ENCODE measurements around the gene CCDC188. TPM values are rescaled to one million over a fixed set of nuclear protein-coding genes. Genes with fewer than 3 reads are reported as not detected.

Gene CCDC188
- total and polyA plus RNA-seq, 4 donors: not detected

- H3K9ac ChIP-seq (ENCODE audit: low read depth in 1 of 2, low read length in 2 of 2): no peak overlapping the region
- H3K27me3 ChIP-seq (ENCODE audit: control insufficient read depth in 4 of 4, insufficient read depth in 4 of 4, low read length in 3 of 4): no peaks in the 10 kb centered on the region
- H3K36me3 ChIP-seq (ENCODE audit: control insufficient read depth in 4 of 4, insufficient read depth in 3 of 4, low read depth in 1 of 4, low read length in 3 of 4): no peaks in the 10 kb centered on the region
- no peak overlapping the region for H3K4me3 ChIP-seq (ENCODE audit: low read depth in 1 of 3, low read length in 3 of 3)
- TF ChIP-seq FOXA1 (IDR thresholded peaks at IDR 0.05) (no peak), CTCF (IDR thresholded peaks at IDR 0.05; ENCODE audit: low read depth, low read length, missing input control) (no peak), EGR1 (IDR thresholded peaks at IDR 0.05; ENCODE audit: low read depth in 2 of 2) (no peak), HNF4A (conservative IDR thresholded peaks at IDR 0.05) (no peak), ZBTB33 (IDR thresholded peaks at IDR 0.05) (no peak), GABPA (IDR thresholded peaks at IDR 0.05 in 1 of 2, conservative IDR thresholded peaks at IDR 0.05 in 1 of 2) (no peak), RAD21 (IDR thresholded peaks at IDR 0.05) (no peak), SP1 (IDR thresholded peaks at IDR 0.05) (no peak), ATF3 (IDR thresholded peaks at IDR 0.05) (no peak), REST (IDR thresholded peaks at IDR 0.05) (no peak), FOXA2 (IDR thresholded peaks at IDR 0.05) (no peak), RXRA (IDR thresholded peaks at IDR 0.05) (no peak)
- no peak for DNase-seq (ENCODE audit: low spot score)
- H3K27ac ChIP-seq (ENCODE audit: low read depth in 1 of 2, low read length in 2 of 2): no peak overlapping the region
- H3K4me1 ChIP-seq (ENCODE audit: control insufficient read depth in 4 of 4, insufficient read depth in 4 of 4, low read length in 3 of 4): peaks cover 2 to 25% (median 17%) of the 10 kb centered on the region in 4 donors
- 79% methylated on average over 10 of the region's 10 CpGs for WGBS
- H3K9me3 ChIP-seq (ENCODE audit: control insufficient read depth in 4 of 4, low read length in 3 of 4): no peaks in the 10 kb centered on the region
These were observed 35.5 kb upstream of the CCDC188 start for GRCh38 chr22:20186183-20186870.

GRCh38 chr22:20185750-20186149, 34.9 kb upstream of the CCDC188 start:
- Histone ChIP-seq H3K27me3 (ENCODE audit: control insufficient read depth in 4 of 4, insufficient read depth in 4 of 4, low read length in 3 of 4) (no peaks in the 10 kb centered on the region), H3K36me3 (ENCODE audit: control insufficient read depth in 4 of 4, insufficient read depth in 3 of 4, low read depth in 1 of 4, low read length in 3 of 4) (no peaks in the 10 kb centered on the region), H3K9me3 (ENCODE audit: control insufficient read depth in 4 of 4, low read length in 3 of 4) (no peaks in the 10 kb centered on the region), H3K27ac (ENCODE audit: low read depth in 1 of 2, low read length in 2 of 2) (no peak overlapping the region), H3K9ac (ENCODE audit: low read depth in 1 of 2, low read length in 2 of 2) (no peak overlapping the region), H3K4me3 (ENCODE audit: low read depth in 1 of 3, low read length in 3 of 3) (no peak overlapping the region), H3K4me1 (ENCODE audit: control insufficient read depth in 4 of 4, insufficient read depth in 4 of 4, low read length in 3 of 4) (peaks cover 4 to 31% (median 22%) of the 10 kb centered on the region in 4 donors)
- no peak for DNase-seq (ENCODE audit: low spot score)
- 75% methylated on average over 6 of the region's 6 CpGs for WGBS
- TF ChIP-seq ZBTB33 (IDR thresholded peaks at IDR 0.05) (no peak), HNF4G (IDR thresholded peaks at IDR 0.05) (no peak), YY1 (IDR thresholded peaks at IDR 0.05) (no peak), RXRA (IDR thresholded peaks at IDR 0.05) (no peak), ATF3 (IDR thresholded peaks at IDR 0.05) (no peak), GABPA (IDR thresholded peaks at IDR 0.05 in 1 of 2, conservative IDR thresholded peaks at IDR 0.05 in 1 of 2) (no peak), EGR1 (IDR thresholded peaks at IDR 0.05; ENCODE audit: low read depth in 2 of 2) (no peak), FOXA2 (IDR thresholded peaks at IDR 0.05) (no peak), REST (IDR thresholded peaks at IDR 0.05) (no peak), SP1 (IDR thresholded peaks at IDR 0.05) (no peak), NR2F2 (IDR thresholded peaks at IDR 0.05) (no peak)

Measured in liver (tissue), 9 donors.